DMS53 (cell line): ENCODE results near the gene MEGF6.

Experiments
- DNase-seq: peaks from one replicate; lab custom pipeline; 2025; lab: John Stamatoyannopoulos, UW

Gene MEGF6

GRCh38 chr1:3552751-3553150, 58.6 kb downstream of the MEGF6 start:
- DNase-seq: no peak

GRCh38 chr1:3552176-3552575, 59.1 kb downstream of the MEGF6 start:
- no peak for DNase-seq

GRCh38 chr1:3551711-3552110, 59.6 kb downstream of the MEGF6 start:
- DNase-seq: no peak

GRCh38 chr1:3551290-3551678, 60.0 kb downstream of the MEGF6 start:
- DNase-seq: no peak

- peak; percentile 43 for DNase-seq
Measured at GRCh38 chr1:3550511-3551289, 60.6 kb downstream of the MEGF6 start.

GRCh38 chr1:3548895-3549294, 62.4 kb downstream of the MEGF6 start:
- DNase-seq: no peak

- no peak for DNase-seq
Measured at GRCh38 chr1:3548156-3548893, 63.0 kb downstream of the MEGF6 start.

GRCh38 chr1:3547055-3548005, 64.0 kb downstream of the MEGF6 start:
- peak; percentile 43 for DNase-seq

GRCh38 chr1:3546048-3546384, 65.3 kb downstream of the MEGF6 start:
- no peak for DNase-seq

GRCh38 chr1:3545363-3546047, 65.8 kb downstream of the MEGF6 start:
- no peak for DNase-seq

GRCh38 chr1:3544040-3544977, 67.0 kb downstream of the MEGF6 start:
- DNase-seq: no peak

GRCh38 chr1:3543076-3544039, 68.0 kb downstream of the MEGF6 start:
- no peak for DNase-seq

GRCh38 chr1:3542676-3543075, 68.6 kb downstream of the MEGF6 start:
- no peak for DNase-seq

GRCh38 chr1:3541936-3542335, 69.4 kb downstream of the MEGF6 start:
- no peak for DNase-seq

GRCh38 chr1:3541465-3541864, 69.8 kb downstream of the MEGF6 start:
- no peak for DNase-seq

GRCh38 chr1:3540876-3541275, 70.4 kb downstream of the MEGF6 start:
- DNase-seq: no peak

- no peak for DNase-seq
Measured at GRCh38 chr1:3539707-3540425, 71.4 kb downstream of the MEGF6 start.

- DNase-seq: no peak
Measured at GRCh38 chr1:3537359-3537758, 73.9 kb downstream of the MEGF6 start.
